HG02610 (cell line): ENCODE results near the gene NUBP2.

Experiments
- ATAC-seq: cut with Tn5 transposase; IDR thresholded peaks from one replicate; pipeline ENCODE4 v1.9.1; 2021; ENCODE audit warnings: mild to moderate bottlenecking, moderate library complexity; ENCODE audit not compliant: unreplicated experiment

The NUBP2 gene

GRCh38 chr16:1757714-1758461, 24.9 kb upstream of the NUBP2 start:
- no peak for ATAC-seq

DNA sequence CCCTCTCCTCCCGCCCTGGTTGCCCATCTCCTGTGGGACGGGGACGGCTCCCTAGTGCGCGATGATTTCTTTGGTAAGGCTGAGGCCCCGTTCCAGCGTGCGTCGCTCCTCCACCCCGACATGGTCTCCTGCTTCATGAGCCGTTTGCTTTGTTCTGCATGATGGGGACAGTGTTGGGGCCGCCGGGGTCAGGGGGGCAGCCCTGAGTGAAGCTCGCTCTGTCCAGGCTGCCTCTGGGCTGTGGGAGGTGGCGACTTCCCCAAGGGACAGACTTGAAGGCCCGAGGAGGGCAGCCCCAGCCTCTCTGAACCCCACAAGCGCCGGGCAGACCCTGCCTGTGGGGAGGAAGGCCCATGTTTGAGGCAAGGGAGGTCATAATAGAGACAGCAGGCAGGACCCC, 23.8 kb upstream of the NUBP2 start:
- no peak for ATAC-seq

- ATAC-seq, result no peak
These were observed 23.2 kb upstream of the NUBP2 start for GRCh38 chr16:1759511-1759910.

DNA sequence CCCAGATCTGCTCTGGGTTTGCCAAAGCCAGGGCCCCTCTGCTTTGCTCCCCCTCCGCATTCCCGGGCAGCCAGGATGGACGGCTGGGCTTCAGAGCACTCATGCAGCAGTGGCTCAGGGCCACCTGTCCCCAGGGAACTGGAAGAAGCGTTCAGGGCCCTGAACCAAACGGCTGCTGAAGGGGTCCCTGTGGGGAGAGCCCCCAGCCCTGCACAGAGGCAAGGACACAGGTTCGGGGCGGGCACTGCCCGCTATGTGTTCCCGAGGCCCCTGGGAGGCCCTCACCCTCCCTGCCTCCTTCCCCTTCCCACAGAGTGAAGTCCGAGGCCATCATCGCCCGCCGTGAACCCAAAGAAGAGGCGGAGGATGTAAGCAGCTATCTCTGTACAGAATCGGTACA, 21.8 kb upstream of the NUBP2 start:
- ATAC-seq, result no peak

- no peak for ATAC-seq
These were observed 21.0 kb upstream of the NUBP2 start for GRCh38 chr16:1761751-1762150.

- ATAC-seq, result no peak
These were observed 20.4 kb upstream of the NUBP2 start for GRCh38 chr16:1762196-1762878.

GRCh38 chr16:1762879-1763520, 19.8 kb upstream of the NUBP2 start:
- ATAC-seq, result no peak

DNA sequence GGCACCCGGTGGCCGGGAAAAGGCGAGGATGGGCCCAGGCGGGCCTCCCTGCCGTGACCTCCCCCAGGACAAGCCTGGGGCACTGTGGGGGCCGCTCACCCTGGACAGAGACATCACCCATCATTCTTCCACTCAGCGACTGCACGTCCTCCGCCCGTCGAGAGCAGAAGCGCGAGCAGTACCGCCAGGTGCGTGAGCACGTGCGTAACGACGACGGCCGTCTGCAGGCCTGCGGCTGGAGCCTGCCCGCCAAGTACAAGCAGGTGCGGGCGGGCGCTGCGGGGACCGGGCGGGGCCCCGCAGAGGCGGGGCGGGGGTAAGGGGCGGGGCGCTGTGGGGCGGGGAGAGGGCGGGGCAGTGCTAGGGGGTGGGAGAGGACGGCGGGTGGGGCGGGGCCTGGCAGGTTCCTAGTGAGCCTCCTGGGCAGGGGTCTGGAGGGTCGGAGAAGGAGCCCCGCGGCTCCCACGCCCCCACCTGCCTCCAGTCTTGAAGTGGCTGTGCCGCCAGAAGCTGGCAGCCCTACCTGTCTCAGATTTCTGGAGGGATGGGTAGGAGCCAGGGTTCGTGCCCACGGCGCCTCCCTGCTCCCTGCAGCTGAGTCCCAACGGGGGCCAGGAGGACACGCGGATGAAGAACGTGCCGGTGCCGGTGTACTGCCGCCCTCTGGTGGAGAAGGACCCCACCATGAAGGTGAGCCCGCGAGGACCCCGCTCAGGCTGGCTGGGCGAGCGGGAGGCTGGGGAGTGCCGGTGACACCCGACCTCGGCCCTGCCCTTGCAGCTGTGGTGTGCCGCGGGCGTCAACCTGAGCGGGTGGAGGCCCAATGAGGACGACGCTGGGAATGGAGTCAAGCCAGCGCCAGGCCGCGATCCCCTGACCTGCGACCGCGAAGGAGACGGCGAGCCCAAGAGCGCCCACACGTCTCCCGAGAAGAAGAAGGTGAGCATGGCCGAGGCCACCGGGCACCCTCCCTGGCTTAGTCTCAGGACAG, 18.9 kb upstream of the NUBP2 start:
- ATAC-seq, result no peak

DNA sequence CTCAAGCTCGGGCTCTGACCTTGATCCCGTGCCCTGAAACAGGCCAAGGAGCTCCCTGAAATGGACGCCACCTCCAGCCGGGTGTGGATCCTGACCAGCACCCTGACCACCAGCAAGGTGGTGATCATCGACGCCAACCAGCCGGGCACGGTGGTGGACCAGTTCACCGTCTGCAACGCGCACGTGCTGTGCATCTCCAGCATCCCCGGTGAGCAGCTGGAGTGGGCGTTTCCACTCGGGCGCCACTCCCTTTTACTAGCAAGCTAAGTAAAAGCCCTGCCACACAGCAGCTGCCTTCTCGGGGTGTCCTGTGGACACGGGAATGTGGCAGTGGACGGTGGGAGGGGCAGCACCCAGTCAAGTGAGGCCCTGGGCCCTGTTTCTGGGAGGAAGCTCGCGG, 17.8 kb upstream of the NUBP2 start:
- no peak for ATAC-seq

- no peak for ATAC-seq
These were observed 16.9 kb upstream of the NUBP2 start for GRCh38 chr16:1765826-1766225.

DNA sequence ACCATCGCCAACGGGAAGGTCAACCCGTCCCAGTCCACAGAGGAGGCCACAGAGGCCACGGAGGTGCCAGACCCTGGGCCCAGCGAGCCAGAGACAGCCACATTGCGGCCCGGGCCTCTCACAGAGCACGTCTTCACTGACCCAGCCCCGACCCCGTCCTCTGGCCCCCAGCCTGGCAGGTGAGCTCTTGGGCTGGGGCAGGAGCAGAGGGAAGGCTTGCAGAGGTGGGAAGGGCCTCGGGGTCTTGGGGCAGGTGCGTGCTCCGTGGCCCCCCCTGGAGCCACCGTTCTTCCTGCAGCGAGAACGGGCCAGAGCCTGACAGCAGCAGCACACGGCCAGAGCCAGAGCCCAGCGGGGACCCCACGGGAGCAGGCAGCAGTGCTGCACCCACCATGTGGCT, 16.5 kb upstream of the NUBP2 start:
- no peak for ATAC-seq

- ATAC-seq, result no peak
These were observed 16.1 kb upstream of the NUBP2 start for GRCh38 chr16:1766701-1767100.

DNA sequence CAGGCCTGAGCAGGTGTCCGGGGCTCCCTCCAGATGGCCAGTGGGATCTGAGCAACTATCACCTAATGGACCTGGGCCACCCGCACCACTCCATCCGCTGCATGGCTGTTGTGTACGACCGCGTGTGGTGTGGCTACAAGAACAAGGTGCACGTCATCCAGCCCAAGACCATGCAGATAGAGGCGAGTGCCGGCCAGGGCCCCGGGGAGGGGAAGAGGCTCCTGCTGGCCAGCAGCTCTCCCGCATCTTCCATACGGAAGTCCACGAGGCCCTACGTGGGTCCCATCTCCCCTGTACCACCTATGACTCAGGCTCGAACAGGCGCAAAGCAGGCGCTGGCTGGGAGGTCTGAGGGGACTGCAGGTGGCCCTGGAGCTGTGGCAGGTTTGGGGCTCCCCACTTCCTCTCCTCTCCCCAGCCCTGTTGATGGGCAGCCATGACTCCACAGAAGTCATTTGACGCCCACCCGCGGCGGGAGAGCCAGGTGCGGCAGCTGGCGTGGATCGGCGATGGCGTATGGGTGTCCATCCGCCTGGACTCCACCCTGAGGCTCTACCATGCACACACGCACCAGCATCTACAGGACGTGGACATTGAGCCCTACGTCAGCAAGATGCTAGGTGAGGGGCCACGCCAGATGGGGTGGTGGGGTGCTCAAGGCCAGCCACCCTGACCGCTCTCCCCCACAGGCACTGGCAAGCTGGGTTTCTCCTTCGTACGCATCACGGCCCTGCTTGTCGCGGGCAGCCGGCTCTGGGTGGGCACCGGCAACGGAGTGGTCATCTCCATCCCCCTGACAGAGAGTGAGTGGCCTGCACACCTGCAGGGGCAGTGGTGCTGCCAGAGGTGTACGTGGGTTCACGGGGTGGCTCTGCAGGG, 15.4 kb upstream of the NUBP2 start:
- no peak for ATAC-seq

DNA sequence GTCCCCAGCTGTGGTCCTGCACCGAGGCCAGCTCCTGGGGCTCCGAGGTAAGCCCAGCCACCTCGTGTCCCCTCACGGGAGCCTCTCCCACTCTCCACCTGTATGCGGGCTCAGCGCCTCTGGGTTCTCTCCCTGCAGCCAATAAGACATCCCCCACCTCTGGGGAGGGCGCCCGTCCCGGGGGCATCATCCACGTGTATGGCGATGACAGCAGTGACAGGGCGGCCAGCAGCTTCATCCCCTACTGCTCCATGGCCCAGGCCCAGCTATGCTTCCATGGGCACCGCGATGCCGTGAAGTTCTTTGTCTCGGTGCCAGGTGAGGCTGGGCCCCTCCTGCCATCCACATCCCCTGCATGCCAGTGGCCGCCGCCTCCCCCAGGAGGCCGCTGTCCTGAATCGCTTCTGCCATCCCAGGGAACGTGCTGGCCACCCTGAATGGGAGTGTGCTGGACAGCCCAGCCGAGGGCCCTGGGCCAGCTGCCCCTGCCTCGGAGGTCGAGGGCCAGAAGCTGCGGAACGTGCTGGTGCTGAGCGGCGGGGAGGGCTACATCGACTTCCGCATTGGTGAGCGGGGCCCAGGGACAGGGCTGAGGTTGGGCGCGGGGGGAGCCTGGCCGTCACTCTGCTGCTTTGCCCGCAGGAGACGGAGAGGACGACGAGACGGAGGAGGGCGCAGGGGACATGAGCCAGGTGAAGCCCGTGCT, 14.5 kb upstream of the NUBP2 start:
- no peak for ATAC-seq

- no peak for ATAC-seq
These were observed 13.9 kb upstream of the NUBP2 start for GRCh38 chr16:1768767-1769401.

DNA sequence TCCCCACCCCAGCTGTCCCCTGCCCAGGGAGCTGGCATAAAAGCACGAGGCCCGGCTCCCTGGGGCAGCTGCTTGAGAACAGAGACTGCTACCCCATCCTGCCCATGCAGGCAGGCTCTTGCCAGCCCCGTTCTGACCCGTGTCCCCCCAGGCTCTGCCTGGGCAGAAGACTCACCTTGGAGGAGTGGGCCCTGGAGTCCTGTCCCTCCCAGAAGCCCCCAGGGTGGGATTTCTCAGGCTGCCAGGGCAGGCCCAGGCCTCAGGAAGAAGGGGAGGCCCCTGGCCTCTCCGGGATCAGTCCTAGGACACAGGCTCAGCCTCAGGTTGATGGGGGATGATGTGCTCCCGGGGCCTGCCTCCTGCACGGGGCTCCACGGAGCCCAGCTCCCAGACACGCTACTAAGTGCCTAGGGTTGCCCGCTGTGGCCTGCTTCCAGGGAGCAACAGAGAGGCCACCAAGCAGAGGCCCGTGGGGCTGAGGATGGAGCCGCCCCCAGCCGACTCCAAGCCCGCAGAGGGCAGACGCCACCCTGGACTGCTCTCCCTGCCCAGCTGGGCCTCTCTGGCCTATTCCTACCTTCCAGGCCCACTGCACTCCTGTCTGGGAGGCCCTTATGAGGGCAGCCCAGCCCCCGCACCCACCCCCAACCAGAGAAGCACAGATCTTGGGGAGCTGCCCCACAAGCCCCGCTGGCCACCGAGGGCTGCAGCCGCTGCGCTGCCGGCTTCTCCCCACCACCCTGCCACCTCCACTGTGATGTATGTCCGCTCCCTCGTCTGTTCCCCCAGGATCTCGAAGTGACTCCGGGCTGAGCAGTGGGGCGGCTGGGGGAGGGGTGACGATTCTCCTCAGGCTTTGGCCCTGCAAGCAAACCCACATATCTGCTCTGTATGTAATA, 13.1 kb upstream of the NUBP2 start:
- ATAC-seq, result no peak

- ATAC-seq, result no peak
These were observed 12.2 kb upstream of the NUBP2 start for GRCh38 chr16:1770328-1771187.
